ENCODE measurements around the gene TIMM21.

Gene TIMM21

GRCh38 chr18:74148543-74149070, 284 bp downstream of the TIMM21 start:
- DNase-seq = no peak

GRCh38 chr18:74149878-74150277, 1.6 kb downstream of the TIMM21 start:
- DNase-seq = no peak

- no peak for DNase-seq
Measured at GRCh38 chr18:74152270-74152669, 3.9 kb downstream of the TIMM21 start.

GRCh38 chr18:74152857-74153256, 4.5 kb downstream of the TIMM21 start:
- DNase-seq = no peak

- DNase-seq = no peak
Measured at GRCh38 chr18:74153377-74153776, 5.1 kb downstream of the TIMM21 start.

- DNase-seq = no peak
Measured at GRCh38 chr18:74153793-74154192, 5.5 kb downstream of the TIMM21 start.

GRCh38 chr18:74154716-74155115, 6.4 kb downstream of the TIMM21 start:
- DNase-seq = no peak

GRCh38 chr18:74155276-74155675, 7.0 kb downstream of the TIMM21 start:
- DNase-seq = no peak

- no peak for DNase-seq
Measured at GRCh38 chr18:74163019-74163660, 14.8 kb downstream of the TIMM21 start.

- no peak for DNase-seq
Measured at GRCh38 chr18:74166386-74166785, 18.1 kb downstream of the TIMM21 start.

GRCh38 chr18:74171910-74172606, 23.7 kb downstream of the TIMM21 start:
- DNase-seq = no peak

- DNase-seq = no peak
Measured at GRCh38 chr18:74172697-74173433, 24.5 kb downstream of the TIMM21 start.

- DNase-seq = no peak
Measured at GRCh38 chr18:74173434-74173750, 25.1 kb downstream of the TIMM21 start.

GRCh38 chr18:74175658-74176057, 27.3 kb downstream of the TIMM21 start:
- no peak for DNase-seq

GRCh38 chr18:74178884-74179283, 30.6 kb downstream of the TIMM21 start:
- DNase-seq = no peak

GRCh38 chr18:74179623-74180199, 31.4 kb downstream of the TIMM21 start:
- DNase-seq = no peak

- DNase-seq = no peak
Measured at GRCh38 chr18:74182335-74182734, 34.0 kb downstream of the TIMM21 start.

GRCh38 chr18:74183130-74183529, 34.8 kb downstream of the TIMM21 start:
- DNase-seq = no peak

GRCh38 chr18:74184875-74185274, 36.6 kb downstream of the TIMM21 start:
- no peak for DNase-seq

- DNase-seq = no peak
Measured at GRCh38 chr18:74185860-74186259, 37.5 kb downstream of the TIMM21 start.

- DNase-seq = no peak
Measured at GRCh38 chr18:74186661-74187060, 38.3 kb downstream of the TIMM21 start.

GRCh38 chr18:74190086-74190485, 41.8 kb downstream of the TIMM21 start:
- DNase-seq = no peak

- no peak for DNase-seq
Measured at GRCh38 chr18:74191577-74191976, 43.3 kb downstream of the TIMM21 start.

- no peak for DNase-seq
Measured at GRCh38 chr18:74194691-74195090, 46.4 kb downstream of the TIMM21 start.

Measured in stimulated activated CD8-positive, alpha-beta memory T cell treated with anti-CD3 and anti-CD28 coated beads, Interleukin-4, amount 100 ng/mL, for 48 hours (primary cell).